WTC11 (cell line): ENCODE data around the gene CRTAP. TPM values are rescaled to one million over a fixed set of nuclear protein-coding genes. Genes with fewer than 3 reads are reported as not detected.

Experiments used
- ATAC-seq: fragments of 200-7000 bp; cut with Tn5 transposase; 2 replicates; pipeline ENCODE4 v1.10.0; 2021; ENCODE audit warnings: mild to moderate bottlenecking, moderate library complexity
- CTCF ChIA-PET: fragments of 300-600 bp; sonication (Branson Sonifier 250); formaldehyde crosslinking; loops from one replicate; lab custom pipeline; 2021; ENCODE audit warnings: antibody characterized with exemption; lab: Charles Lee
- POLR2A ChIA-PET: fragments of 350-600 bp; sonication (Branson Sonifier 250); formaldehyde crosslinking; loops from one replicate; lab custom pipeline; 2021; ENCODE audit warnings: antibody characterized with exemption; lab: Charles Lee
- DNase-seq: peaks from one replicate; pipeline ENCODE4 v3.0.0; 2021; ENCODE audit warnings: low spot score
- H3K27ac Mint-ChIP-seq: 2 replicates; pipeline ENCODE4 v1.8.0; 2021; ENCODE audit warnings: mixed read lengths
- H3K27me3 Mint-ChIP-seq: 2 replicates; pipeline ENCODE4 v1.8.0; 2021; ENCODE audit warnings: low read depth, mild to moderate bottlenecking, moderate library complexity, mixed read lengths
- H3K36me3 Mint-ChIP-seq: 2 replicates; pipeline ENCODE4 v1.8.0; 2021; ENCODE audit warnings: mixed read lengths
- H3K4me1 Mint-ChIP-seq: 2 replicates; pipeline ENCODE4 v1.8.0; 2022; ENCODE audit warnings: mixed read lengths
- H3K4me3 Mint-ChIP-seq: 2 replicates; pipeline ENCODE4 v1.8.0; 2021; ENCODE audit warnings: mild to moderate bottlenecking, moderate library complexity, mixed read lengths
- H3K9me3 Mint-ChIP-seq: 2 replicates; pipeline ENCODE4 v1.8.0; 2021; ENCODE audit warnings: mixed read lengths
- CBFB ChIP-seq: sonication (generic); formaldehyde crosslinking; IDR thresholded peaks from 2 replicates; pipeline ENCODE4 v1.8.1; 2022; ENCODE audit warnings: mild to moderate bottlenecking, low read depth, missing genetic modification reagents
- CREB1 ChIP-seq: sonication (generic); formaldehyde crosslinking; IDR thresholded peaks from 2 replicates; pipeline ENCODE4 v1.8.0; 2023; ENCODE audit warnings: mild to moderate bottlenecking, missing genetic modification reagents
- CREM ChIP-seq: sonication (generic); formaldehyde crosslinking; IDR thresholded peaks from 2 replicates; pipeline ENCODE4 v1.8.1; 2022; ENCODE audit warnings: mild to moderate bottlenecking, missing genetic modification reagents, moderate library complexity
- EMX1 ChIP-seq: fragments of 250-450 bp; sonication (Bioruptor Pico); IDR thresholded peaks from 2 replicates; pipeline ENCODE4 v1.8.0; 2021; ENCODE audit warnings: mild to moderate bottlenecking
- FOXJ3 ChIP-seq: sonication (generic); formaldehyde crosslinking; IDR thresholded peaks from 2 replicates; pipeline ENCODE4 v1.9.0; 2021; ENCODE audit warnings: missing genetic modification reagents, mild to moderate bottlenecking, borderline replicate concordance
- FOXP1 ChIP-seq: sonication (generic); formaldehyde crosslinking; IDR thresholded peaks from 2 replicates; pipeline ENCODE4 v1.8.0; 2022; ENCODE audit warnings: missing genetic modification reagents, mild to moderate bottlenecking, moderate library complexity, borderline replicate concordance
- GRHL2 ChIP-seq: fragments of 250-450 bp; sonication (Bioruptor Pico); IDR thresholded peaks from 2 replicates; pipeline ENCODE4 v1.8.0; 2022; ENCODE audit warnings: mild to moderate bottlenecking, moderate library complexity; ENCODE audit not compliant: insufficient replicate concordance, severe bottlenecking
- HMGA2 ChIP-seq: fragments of 250-450 bp; sonication (Bioruptor Pico); IDR thresholded peaks from 2 replicates; pipeline ENCODE4 v1.4.0; 2021; ENCODE audit warnings: mild to moderate bottlenecking, moderate library complexity
- IRF2 ChIP-seq: sonication (generic); formaldehyde crosslinking; IDR thresholded peaks from 2 replicates; pipeline ENCODE4 v1.8.0; 2022; ENCODE audit warnings: low read depth, missing genetic modification reagents, borderline replicate concordance
- JAZF1 ChIP-seq: fragments of 250-450 bp; sonication (Bioruptor Pico); IDR thresholded peaks from 2 replicates; pipeline ENCODE4 v1.9.0; 2021; ENCODE audit warnings: moderate library complexity, mild to moderate bottlenecking, inconsistent platforms
- JUN ChIP-seq: sonication (generic); formaldehyde crosslinking; IDR thresholded peaks from 2 replicates; pipeline ENCODE4 v1.8.0; 2023; ENCODE audit warnings: mild to moderate bottlenecking, missing genetic modification reagents
- MYBL2 ChIP-seq: sonication (generic); formaldehyde crosslinking; IDR thresholded peaks from 2 replicates; pipeline ENCODE4 v1.8.1; 2023; ENCODE audit warnings: mild to moderate bottlenecking, moderate library complexity, missing genetic modification reagents
- NR1H2 ChIP-seq: sonication (generic); formaldehyde crosslinking; IDR thresholded peaks from 2 replicates; pipeline ENCODE4 v1.9.0; 2021; ENCODE audit warnings: mild to moderate bottlenecking, moderate library complexity, missing genetic modification reagents
- RELA ChIP-seq: sonication (generic); formaldehyde crosslinking; IDR thresholded peaks from 2 replicates; pipeline ENCODE4 v1.8.1; 2022; ENCODE audit warnings: missing genetic modification reagents, mild to moderate bottlenecking, borderline replicate concordance
- SMAD3 ChIP-seq: sonication (generic); formaldehyde crosslinking; IDR thresholded peaks from 2 replicates; pipeline ENCODE4 v1.8.0; 2022; ENCODE audit warnings: missing genetic modification reagents, mild to moderate bottlenecking, borderline replicate concordance
- SP1 ChIP-seq: sonication (generic); formaldehyde crosslinking; conservative IDR thresholded peaks from 2 replicates; pipeline ENCODE4 v1.8.1; 2022; ENCODE audit warnings: missing genetic modification reagents
- TP53 ChIP-seq: sonication (generic); formaldehyde crosslinking; IDR thresholded peaks from 2 replicates; pipeline ENCODE4 v1.8.1; 2023; ENCODE audit warnings: mild to moderate bottlenecking, missing genetic modification reagents
- ZNF138 ChIP-seq: sonication (generic); formaldehyde crosslinking; conservative IDR thresholded peaks from 2 replicates; pipeline ENCODE4 v1.8.1; 2022; ENCODE audit warnings: mild to moderate bottlenecking, moderate library complexity, missing genetic modification reagents
- ZNF671 ChIP-seq: fragments of 250-450 bp; sonication (Bioruptor Pico); IDR thresholded peaks from 2 replicates; pipeline ENCODE4 v1.8.0; 2021; ENCODE audit warnings: mild to moderate bottlenecking
- total RNA-seq: library from RNA; stranded (reverse); gene quantifications from 3 replicates; pipeline ENCODE4 v1.2.3, GENCODE V29; 2021
- TF ChIP-seq, protein P1 (sequence below): sonication (generic); formaldehyde crosslinking; IDR thresholded peaks from 2 replicates; pipeline ENCODE4 v1.8.0; 2022; ENCODE audit warnings: mild to moderate bottlenecking, missing genetic modification reagents
- TF ChIP-seq, protein P2 (sequence below): fragments of 250-450 bp; sonication (Bioruptor Pico); conservative IDR thresholded peaks from 2 replicates; pipeline ENCODE4 v1.9.0; 2021; ENCODE audit warnings: mild to moderate bottlenecking
- TF ChIP-seq, protein P3 (sequence below): sonication (generic); formaldehyde crosslinking; IDR thresholded peaks from 2 replicates; pipeline ENCODE4 v1.8.0; 2022; ENCODE audit warnings: mild to moderate bottlenecking, missing genetic modification reagents
- TF ChIP-seq, protein P4 (sequence below): sonication (generic); formaldehyde crosslinking; IDR thresholded peaks from 2 replicates; pipeline ENCODE4 v1.8.1; 2022; ENCODE audit warnings: missing genetic modification reagents, borderline replicate concordance
- TF ChIP-seq, protein P5 (sequence below): sonication (generic); formaldehyde crosslinking; IDR thresholded peaks from 2 replicates; pipeline ENCODE4 v1.8.0; 2022; ENCODE audit warnings: mild to moderate bottlenecking, missing genetic modification reagents

CRTAP gene
- total RNA-seq, 1 experiment from 2014 or later, result 156 TPM

DNA sequence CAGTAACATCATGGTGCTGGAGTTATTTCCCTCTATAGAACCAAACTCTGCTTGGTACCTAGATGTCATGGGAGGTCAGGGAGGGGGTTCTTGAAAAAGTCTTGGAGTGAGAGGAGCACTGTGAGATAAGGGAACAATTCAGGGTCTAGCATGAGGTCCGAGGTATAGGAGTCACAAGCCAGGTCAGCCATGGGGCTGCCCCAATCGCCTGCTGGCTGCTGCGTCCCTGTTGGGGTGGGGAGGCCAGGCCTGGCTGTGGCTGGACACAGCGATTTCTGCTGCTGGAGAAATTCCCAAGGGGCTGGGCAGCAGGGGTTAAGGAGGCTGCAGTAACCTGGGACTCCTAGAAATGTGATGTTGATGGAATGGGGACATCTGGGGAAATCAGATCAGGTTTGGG, 59.9 kb downstream of the CRTAP start:
- POLR2A ChIA-PET, result no interaction called here

DNA sequence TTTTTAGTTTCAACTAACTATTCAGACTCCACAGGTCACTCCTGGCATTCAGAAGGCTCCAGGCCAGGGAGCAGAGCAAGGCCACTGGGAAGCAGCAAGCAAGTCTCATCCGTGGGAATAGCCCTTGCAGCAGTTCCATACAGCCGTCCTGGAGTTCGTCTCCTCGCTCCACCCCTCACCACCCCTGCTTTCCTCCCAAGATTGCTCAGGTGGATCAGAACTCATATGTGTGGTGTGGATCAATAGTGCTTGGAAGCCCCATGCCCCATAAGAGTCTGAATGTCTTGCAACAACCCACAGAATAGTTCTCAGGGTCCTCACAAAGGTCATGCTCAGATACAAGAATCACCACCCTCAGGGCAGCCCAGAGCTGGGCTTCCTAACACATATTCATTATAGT, 60.3 kb downstream of the CRTAP start:
- Mint-ChIP-seq H3K9me3 (peaks cover 7% of the 10 kb centered on the region; the same call in 1 of the 2 replicates), H3K27ac (no peak overlapping the region), H3K4me1 (no peaks in the 10 kb centered on the region), H3K4me3 (no peak overlapping the region), H3K27me3 (no peaks in the 10 kb centered on the region), H3K36me3 (no peaks in the 10 kb centered on the region)
- CTCF ChIA-PET, result interaction anchor here (1.1 to 1.7 kb wide), 2 partner anchors 30 to 199 kb away, joined by 4 read pairs; no protein-coding TSS in a partner anchor
- DNase-seq, result no peak
- TF ChIP-seq MYBL2 (CRISPR knock-in tag) (no peak), NR1H2 (CRISPR knock-in tag) (no peak), RELA (no peak), IRF2 (CRISPR knock-in tag) (no peak), ZNF138 (CRISPR knock-in tag) (no peak)
- TF ChIP-seq, protein P1, sequence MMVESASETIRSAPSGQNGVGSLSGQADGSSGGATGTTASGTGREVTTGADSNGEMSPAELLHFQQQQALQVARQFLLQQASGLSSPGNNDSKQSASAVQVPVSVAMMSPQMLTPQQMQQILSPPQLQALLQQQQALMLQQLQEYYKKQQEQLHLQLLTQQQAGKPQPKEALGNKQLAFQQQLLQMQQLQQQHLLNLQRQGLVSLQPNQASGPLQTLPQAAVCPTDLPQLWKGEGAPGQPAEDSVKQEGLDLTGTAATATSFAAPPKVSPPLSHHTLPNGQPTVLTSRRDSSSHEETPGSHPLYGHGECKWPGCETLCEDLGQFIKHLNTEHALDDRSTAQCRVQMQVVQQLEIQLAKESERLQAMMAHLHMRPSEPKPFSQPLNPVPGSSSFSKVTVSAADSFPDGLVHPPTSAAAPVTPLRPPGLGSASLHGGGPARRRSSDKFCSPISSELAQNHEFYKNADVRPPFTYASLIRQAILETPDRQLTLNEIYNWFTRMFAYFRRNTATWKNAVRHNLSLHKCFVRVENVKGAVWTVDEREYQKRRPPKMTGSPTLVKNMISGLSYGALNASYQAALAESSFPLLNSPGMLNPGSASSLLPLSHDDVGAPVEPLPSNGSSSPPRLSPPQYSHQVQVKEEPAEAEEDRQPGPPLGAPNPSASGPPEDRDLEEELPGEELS (CRISPR knock-in tag), result no peak
- ATAC-seq, result no peak
- POLR2A ChIA-PET, result no interaction called here

More for the DNA sequence above, 59.9 kb downstream of the CRTAP start:
- no peak for ATAC-seq
- CTCF ChIA-PET, result interaction anchor here (1.7 kb wide), 1 partner anchor 199 kb away, joined by 4 read pairs; no protein-coding TSS in a partner anchor
- H3K4me1 Mint-ChIP-seq, result no peaks in the 10 kb centered on the region
- no peaks in the 10 kb centered on the region for H3K36me3 Mint-ChIP-seq
- DNase-seq, result no peak
- TF ChIP-seq TP53 (CRISPR knock-in tag) (no peak), CBFB (CRISPR knock-in tag) (no peak)
- TF ChIP-seq, protein P2, sequence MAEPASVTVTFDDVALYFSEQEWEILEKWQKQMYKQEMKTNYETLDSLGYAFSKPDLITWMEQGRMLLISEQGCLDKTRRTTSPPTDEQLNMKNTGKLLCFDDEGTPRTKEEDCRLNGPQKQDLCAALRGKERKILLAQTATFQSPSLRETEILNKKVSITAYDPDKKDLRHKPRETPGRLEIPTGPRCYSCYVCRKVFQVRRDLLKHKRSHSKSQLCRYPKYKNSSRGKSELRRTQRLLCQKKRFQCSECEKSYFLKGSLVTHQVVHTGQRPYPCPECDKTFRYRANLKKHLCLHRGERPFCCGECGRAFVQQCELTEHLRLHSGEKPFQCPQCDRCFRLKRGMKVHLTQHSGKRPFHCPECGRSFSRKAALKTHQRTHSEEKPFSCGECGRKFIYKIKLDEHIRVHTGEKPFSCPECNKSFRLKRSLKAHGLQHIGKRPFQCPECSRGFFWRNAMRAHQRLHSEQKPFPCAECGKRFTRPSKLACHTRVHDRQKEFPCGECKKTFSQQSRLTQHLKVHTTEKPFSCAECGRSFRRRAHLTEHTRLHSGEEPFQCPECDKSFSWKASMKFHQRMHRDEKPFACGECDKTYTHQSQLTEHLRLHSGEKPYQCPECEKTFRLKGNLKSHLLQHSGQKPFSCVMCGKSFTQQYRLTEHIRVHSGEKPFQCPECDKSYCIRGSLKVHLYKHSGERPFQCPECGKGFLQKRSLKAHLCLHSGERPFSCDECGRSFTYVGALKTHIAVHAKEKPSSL, result no peak
- no peak overlapping the region for H3K27ac Mint-ChIP-seq
- H3K9me3 Mint-ChIP-seq, result peaks cover 5% of the 10 kb centered on the region; the same call in 1 of the 2 replicates
- no peaks in the 10 kb centered on the region for H3K27me3 Mint-ChIP-seq
- H3K4me3 Mint-ChIP-seq, result no peak overlapping the region

DNA sequence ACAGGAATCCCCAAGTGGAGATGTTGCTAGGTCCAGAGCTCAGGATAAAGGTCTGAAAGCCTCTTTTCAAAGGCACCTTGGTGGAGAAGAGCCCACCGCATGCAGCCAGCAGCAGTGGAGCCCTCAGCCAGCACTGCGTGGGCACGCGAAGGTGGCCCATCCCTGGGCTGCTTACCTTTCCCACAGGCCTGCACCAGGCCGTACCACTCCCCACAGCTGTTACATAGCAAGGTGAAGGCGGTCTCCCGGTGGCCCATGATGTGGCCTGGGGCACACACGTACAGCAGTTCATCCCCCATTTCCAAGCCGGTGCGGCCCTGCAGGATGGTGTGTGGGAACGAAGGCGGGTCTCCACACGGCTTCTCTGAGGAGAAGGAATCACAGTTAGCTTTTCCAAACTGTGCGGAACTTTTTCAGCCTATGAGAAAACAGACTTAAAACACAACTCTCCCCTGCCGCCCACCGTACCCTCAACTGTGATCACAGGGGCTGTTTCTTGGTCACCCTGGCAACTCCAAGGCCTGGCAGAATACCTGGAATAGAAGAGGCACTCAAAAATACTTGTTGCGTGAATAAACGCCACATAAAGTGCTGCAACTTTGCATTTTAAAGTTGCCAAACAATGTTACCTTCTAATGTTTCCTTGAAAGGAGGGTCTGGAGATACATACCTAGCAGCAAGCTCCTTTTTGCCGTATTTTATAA, 61.0 kb downstream of the CRTAP start:
- POLR2A ChIA-PET, result no interaction called here
- Mint-ChIP-seq H3K4me1 (no peaks in the 10 kb centered on the region), H3K4me3 (no peak overlapping the region), H3K9me3 (peaks cover 14% of the 10 kb centered on the region; the same call in 1 of the 2 replicates), H3K27ac (no peak overlapping the region), H3K36me3 (no peaks in the 10 kb centered on the region), H3K27me3 (no peaks in the 10 kb centered on the region)
- no peak for DNase-seq
- CTCF ChIA-PET, result interaction anchor here (1.1 to 1.7 kb wide), 2 partner anchors 30 to 198 kb away, joined by 4 read pairs; no protein-coding TSS in a partner anchor
- no peak for ATAC-seq
- no peak for TF ChIP-seq SMAD3 (CRISPR knock-in tag)
- TF ChIP-seq ZNF671 (CRISPR knock-in tag), result no peak
- TF ChIP-seq GRHL2 (CRISPR knock-in tag), result no peak
- TF ChIP-seq JUN (CRISPR knock-in tag), result no peak
- TF ChIP-seq CREB1 (CRISPR knock-in tag), result no peak
- TF ChIP-seq IRF2 (CRISPR knock-in tag), result no peak
- TF ChIP-seq FOXJ3 (CRISPR knock-in tag), result no peak
- TF ChIP-seq MYBL2 (CRISPR knock-in tag), result no peak
- no peak for TF ChIP-seq SP1 (CRISPR knock-in tag)
- no peak for TF ChIP-seq ZNF138 (CRISPR knock-in tag)
- TF ChIP-seq JAZF1 (CRISPR knock-in tag), result no peak
- TF ChIP-seq, protein P3, sequence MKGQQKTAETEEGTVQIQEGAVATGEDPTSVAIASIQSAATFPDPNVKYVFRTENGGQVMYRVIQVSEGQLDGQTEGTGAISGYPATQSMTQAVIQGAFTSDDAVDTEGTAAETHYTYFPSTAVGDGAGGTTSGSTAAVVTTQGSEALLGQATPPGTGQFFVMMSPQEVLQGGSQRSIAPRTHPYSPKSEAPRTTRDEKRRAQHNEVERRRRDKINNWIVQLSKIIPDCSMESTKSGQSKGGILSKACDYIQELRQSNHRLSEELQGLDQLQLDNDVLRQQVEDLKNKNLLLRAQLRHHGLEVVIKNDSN (CRISPR knock-in tag), result no peak
- TF ChIP-seq, protein P4, sequence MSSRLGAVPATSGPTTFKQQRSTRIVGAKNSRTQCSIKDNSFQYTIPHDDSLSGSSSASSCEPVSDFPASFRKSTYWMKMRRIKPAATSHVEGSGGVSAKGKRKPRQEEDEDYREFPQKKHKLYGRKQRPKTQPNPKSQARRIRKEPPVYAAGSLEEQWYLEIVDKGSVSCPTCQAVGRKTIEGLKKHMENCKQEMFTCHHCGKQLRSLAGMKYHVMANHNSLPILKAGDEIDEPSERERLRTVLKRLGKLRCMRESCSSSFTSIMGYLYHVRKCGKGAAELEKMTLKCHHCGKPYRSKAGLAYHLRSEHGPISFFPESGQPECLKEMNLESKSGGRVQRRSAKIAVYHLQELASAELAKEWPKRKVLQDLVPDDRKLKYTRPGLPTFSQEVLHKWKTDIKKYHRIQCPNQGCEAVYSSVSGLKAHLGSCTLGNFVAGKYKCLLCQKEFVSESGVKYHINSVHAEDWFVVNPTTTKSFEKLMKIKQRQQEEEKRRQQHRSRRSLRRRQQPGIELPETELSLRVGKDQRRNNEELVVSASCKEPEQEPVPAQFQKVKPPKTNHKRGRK (CRISPR knock-in tag), result no peak
- TF ChIP-seq CREM (CRISPR knock-in tag), result no peak
- no peak for TF ChIP-seq EMX1 (CRISPR knock-in tag)
- TF ChIP-seq FOXP1 (CRISPR knock-in tag), result no peak
- TF ChIP-seq, protein P5, sequence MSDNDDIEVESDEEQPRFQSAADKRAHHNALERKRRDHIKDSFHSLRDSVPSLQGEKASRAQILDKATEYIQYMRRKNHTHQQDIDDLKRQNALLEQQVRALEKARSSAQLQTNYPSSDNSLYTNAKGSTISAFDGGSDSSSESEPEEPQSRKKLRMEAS (CRISPR knock-in tag), result no peak
- no peak for TF ChIP-seq HMGA2 (CRISPR knock-in tag)
